Ishikawa (cell line): ENCODE results near the gene FIP1L1.

Experiments
- CEBPB ChIP-seq: IDR thresholded peaks from 2 replicates; pipeline ENCODE4 v1.6.1; 2012
- CREB1 ChIP-seq: IDR thresholded peaks from 2 replicates; pipeline ENCODE4 v1.6.1; 2012; ENCODE audit warnings: low read depth
- EP300 ChIP-seq: IDR thresholded peaks from 2 replicates; pipeline ENCODE4 v1.6.1; 2012; ENCODE audit warnings: borderline replicate concordance
- FOXM1 ChIP-seq: IDR thresholded peaks from 2 replicates; pipeline ENCODE4 v1.6.1; 2012; ENCODE audit warnings: low read depth, borderline replicate concordance
- TAF1 ChIP-seq: IDR thresholded peaks from 2 replicates; pipeline ENCODE4 v1.6.1; 2012; ENCODE audit warnings: low read depth, mild to moderate bottlenecking
- TCF12 ChIP-seq: IDR thresholded peaks from 2 replicates; pipeline ENCODE4 v1.6.1; 2012; ENCODE audit warnings: low read depth
- TEAD4 ChIP-seq: IDR thresholded peaks from 2 replicates; pipeline ENCODE4 v1.6.1; 2012
- YY1 ChIP-seq: IDR thresholded peaks from 2 replicates; pipeline ENCODE4 v1.6.1; 2012; ENCODE audit warnings: low read depth
- ZBTB7A ChIP-seq: IDR thresholded peaks from 2 replicates; pipeline ENCODE4 v1.6.1; 2012; ENCODE audit warnings: low read depth
- TF ChIP-seq, protein P1 (sequence below): IDR thresholded peaks from 2 replicates; pipeline ENCODE4 v1.6.1; 2012
- TF ChIP-seq, protein P2 (sequence below): IDR thresholded peaks from 2 replicates; pipeline ENCODE4 v1.6.1; 2012; ENCODE audit warnings: low read depth, mild to moderate bottlenecking

GRCh38 chr4:53500546-53500945 lies 123.1 kb downstream of the FIP1L1 start:
- TF ChIP-seq, protein P1, sequence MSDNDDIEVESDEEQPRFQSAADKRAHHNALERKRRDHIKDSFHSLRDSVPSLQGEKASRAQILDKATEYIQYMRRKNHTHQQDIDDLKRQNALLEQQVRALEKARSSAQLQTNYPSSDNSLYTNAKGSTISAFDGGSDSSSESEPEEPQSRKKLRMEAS, result no peak
- TF ChIP-seq, protein P2, sequence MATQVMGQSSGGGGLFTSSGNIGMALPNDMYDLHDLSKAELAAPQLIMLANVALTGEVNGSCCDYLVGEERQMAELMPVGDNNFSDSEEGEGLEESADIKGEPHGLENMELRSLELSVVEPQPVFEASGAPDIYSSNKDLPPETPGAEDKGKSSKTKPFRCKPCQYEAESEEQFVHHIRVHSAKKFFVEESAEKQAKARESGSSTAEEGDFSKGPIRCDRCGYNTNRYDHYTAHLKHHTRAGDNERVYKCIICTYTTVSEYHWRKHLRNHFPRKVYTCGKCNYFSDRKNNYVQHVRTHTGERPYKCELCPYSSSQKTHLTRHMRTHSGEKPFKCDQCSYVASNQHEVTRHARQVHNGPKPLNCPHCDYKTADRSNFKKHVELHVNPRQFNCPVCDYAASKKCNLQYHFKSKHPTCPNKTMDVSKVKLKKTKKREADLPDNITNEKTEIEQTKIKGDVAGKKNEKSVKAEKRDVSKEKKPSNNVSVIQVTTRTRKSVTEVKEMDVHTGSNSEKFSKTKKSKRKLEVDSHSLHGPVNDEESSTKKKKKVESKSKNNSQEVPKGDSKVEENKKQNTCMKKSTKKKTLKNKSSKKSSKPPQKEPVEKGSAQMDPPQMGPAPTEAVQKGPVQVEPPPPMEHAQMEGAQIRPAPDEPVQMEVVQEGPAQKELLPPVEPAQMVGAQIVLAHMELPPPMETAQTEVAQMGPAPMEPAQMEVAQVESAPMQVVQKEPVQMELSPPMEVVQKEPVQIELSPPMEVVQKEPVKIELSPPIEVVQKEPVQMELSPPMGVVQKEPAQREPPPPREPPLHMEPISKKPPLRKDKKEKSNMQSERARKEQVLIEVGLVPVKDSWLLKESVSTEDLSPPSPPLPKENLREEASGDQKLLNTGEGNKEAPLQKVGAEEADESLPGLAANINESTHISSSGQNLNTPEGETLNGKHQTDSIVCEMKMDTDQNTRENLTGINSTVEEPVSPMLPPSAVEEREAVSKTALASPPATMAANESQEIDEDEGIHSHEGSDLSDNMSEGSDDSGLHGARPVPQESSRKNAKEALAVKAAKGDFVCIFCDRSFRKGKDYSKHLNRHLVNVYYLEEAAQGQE, result no peak
- TF ChIP-seq TEAD4 (no peak), CEBPB (no peak), EP300 (no peak), FOXM1 (no peak), TAF1 (no peak), YY1 (no peak), CREB1 (no peak), TCF12 (no peak), ZBTB7A (no peak)
